ENCODE data around the gene DOHH. TPM values are rescaled to one million over a fixed set of nuclear protein-coding genes. Genes with fewer than 3 reads are reported as not detected.

DOHH gene
- total and polyA plus RNA-seq, 2 experiments from 2014 or later = 19.0 to 34.7 TPM

DNA sequence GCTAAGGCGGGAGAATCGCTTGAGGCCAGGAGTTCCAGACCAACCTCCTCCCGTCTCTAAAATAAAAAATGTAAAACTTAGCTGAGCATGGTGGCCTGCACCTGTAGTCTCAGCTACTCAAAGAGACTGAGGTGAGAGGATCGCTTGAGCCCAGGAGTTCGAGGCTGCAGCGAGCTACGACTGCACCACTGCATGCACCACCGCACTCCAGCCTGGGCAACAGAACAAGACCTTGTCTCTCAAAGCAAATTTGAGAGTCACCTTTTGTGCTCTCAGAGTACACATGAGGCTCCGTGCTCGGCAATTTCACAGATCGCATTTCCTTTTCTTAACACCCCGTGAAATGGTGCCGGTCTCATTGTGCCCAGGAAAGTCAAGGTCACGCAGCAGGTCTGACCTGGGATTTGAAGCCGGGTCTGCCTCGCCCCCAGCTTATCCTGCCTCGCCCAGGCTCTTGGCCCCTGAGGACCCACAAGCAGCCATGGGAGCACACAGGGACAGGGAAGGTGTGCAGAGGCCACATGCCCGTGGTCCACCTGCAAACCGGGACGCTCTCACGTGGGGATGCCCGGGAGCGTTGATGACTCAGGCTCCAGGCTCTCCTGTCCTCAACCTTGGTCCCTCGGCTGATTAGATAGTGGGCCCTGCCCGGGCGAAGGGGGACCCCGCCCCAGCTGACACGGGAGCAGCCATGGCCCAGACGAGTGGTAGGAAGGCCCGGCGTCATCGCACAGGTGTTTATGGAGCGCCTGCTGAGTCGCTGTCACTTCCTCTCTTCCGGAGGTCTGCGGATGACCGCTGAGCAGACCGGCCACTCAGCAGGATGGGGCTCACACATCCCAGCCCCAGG is 19.0 kb downstream of the DOHH start:
- TF ChIP-seq STAT1 (IDR thresholded peaks at IDR 0.05; ENCODE audit: unreplicated experiment) (no peak), POLR2AphosphoS5 (IDR thresholded peaks at IDR 0.05; ENCODE audit: low read depth) (no peak), EZH2phosphoT487 (IDR thresholded peaks at IDR 0.05; ENCODE audit: unreplicated experiment) (no peak), EZH2 (IDR thresholded peaks at IDR 0.05; ENCODE audit: low read depth, unreplicated experiment) (no peak), CREB1 (CRISPR knock-in tag; IDR thresholded peaks at IDR 0.05; ENCODE audit: low read depth) (no peak), ZNF114 (CRISPR knock-in tag; IDR thresholded peaks at IDR 0.05) (no peak), ZNF331 (CRISPR knock-in tag; IDR thresholded peaks at IDR 0.05; ENCODE audit: low read depth) (no peak), NANOG (IDR thresholded peaks at IDR 0.05; ENCODE audit: borderline replicate concordance) (no peak), JUNB (IDR thresholded peaks at IDR 0.05; ENCODE audit: unreplicated experiment) (no peak)
- TF ChIP-seq, protein P1, sequence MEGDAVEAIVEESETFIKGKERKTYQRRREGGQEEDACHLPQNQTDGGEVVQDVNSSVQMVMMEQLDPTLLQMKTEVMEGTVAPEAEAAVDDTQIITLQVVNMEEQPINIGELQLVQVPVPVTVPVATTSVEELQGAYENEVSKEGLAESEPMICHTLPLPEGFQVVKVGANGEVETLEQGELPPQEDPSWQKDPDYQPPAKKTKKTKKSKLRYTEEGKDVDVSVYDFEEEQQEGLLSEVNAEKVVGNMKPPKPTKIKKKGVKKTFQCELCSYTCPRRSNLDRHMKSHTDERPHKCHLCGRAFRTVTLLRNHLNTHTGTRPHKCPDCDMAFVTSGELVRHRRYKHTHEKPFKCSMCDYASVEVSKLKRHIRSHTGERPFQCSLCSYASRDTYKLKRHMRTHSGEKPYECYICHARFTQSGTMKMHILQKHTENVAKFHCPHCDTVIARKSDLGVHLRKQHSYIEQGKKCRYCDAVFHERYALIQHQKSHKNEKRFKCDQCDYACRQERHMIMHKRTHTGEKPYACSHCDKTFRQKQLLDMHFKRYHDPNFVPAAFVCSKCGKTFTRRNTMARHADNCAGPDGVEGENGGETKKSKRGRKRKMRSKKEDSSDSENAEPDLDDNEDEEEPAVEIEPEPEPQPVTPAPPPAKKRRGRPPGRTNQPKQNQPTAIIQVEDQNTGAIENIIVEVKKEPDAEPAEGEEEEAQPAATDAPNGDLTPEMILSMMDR (conservative IDR thresholded peaks at IDR 0.05; ENCODE audit: low read depth in 2 of 2) = no peak
- TF ChIP-seq, protein P2, sequence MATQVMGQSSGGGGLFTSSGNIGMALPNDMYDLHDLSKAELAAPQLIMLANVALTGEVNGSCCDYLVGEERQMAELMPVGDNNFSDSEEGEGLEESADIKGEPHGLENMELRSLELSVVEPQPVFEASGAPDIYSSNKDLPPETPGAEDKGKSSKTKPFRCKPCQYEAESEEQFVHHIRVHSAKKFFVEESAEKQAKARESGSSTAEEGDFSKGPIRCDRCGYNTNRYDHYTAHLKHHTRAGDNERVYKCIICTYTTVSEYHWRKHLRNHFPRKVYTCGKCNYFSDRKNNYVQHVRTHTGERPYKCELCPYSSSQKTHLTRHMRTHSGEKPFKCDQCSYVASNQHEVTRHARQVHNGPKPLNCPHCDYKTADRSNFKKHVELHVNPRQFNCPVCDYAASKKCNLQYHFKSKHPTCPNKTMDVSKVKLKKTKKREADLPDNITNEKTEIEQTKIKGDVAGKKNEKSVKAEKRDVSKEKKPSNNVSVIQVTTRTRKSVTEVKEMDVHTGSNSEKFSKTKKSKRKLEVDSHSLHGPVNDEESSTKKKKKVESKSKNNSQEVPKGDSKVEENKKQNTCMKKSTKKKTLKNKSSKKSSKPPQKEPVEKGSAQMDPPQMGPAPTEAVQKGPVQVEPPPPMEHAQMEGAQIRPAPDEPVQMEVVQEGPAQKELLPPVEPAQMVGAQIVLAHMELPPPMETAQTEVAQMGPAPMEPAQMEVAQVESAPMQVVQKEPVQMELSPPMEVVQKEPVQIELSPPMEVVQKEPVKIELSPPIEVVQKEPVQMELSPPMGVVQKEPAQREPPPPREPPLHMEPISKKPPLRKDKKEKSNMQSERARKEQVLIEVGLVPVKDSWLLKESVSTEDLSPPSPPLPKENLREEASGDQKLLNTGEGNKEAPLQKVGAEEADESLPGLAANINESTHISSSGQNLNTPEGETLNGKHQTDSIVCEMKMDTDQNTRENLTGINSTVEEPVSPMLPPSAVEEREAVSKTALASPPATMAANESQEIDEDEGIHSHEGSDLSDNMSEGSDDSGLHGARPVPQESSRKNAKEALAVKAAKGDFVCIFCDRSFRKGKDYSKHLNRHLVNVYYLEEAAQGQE (IDR thresholded peaks at IDR 0.05; ENCODE audit: unreplicated experiment) = no peak
- TF ChIP-seq, protein P3, sequence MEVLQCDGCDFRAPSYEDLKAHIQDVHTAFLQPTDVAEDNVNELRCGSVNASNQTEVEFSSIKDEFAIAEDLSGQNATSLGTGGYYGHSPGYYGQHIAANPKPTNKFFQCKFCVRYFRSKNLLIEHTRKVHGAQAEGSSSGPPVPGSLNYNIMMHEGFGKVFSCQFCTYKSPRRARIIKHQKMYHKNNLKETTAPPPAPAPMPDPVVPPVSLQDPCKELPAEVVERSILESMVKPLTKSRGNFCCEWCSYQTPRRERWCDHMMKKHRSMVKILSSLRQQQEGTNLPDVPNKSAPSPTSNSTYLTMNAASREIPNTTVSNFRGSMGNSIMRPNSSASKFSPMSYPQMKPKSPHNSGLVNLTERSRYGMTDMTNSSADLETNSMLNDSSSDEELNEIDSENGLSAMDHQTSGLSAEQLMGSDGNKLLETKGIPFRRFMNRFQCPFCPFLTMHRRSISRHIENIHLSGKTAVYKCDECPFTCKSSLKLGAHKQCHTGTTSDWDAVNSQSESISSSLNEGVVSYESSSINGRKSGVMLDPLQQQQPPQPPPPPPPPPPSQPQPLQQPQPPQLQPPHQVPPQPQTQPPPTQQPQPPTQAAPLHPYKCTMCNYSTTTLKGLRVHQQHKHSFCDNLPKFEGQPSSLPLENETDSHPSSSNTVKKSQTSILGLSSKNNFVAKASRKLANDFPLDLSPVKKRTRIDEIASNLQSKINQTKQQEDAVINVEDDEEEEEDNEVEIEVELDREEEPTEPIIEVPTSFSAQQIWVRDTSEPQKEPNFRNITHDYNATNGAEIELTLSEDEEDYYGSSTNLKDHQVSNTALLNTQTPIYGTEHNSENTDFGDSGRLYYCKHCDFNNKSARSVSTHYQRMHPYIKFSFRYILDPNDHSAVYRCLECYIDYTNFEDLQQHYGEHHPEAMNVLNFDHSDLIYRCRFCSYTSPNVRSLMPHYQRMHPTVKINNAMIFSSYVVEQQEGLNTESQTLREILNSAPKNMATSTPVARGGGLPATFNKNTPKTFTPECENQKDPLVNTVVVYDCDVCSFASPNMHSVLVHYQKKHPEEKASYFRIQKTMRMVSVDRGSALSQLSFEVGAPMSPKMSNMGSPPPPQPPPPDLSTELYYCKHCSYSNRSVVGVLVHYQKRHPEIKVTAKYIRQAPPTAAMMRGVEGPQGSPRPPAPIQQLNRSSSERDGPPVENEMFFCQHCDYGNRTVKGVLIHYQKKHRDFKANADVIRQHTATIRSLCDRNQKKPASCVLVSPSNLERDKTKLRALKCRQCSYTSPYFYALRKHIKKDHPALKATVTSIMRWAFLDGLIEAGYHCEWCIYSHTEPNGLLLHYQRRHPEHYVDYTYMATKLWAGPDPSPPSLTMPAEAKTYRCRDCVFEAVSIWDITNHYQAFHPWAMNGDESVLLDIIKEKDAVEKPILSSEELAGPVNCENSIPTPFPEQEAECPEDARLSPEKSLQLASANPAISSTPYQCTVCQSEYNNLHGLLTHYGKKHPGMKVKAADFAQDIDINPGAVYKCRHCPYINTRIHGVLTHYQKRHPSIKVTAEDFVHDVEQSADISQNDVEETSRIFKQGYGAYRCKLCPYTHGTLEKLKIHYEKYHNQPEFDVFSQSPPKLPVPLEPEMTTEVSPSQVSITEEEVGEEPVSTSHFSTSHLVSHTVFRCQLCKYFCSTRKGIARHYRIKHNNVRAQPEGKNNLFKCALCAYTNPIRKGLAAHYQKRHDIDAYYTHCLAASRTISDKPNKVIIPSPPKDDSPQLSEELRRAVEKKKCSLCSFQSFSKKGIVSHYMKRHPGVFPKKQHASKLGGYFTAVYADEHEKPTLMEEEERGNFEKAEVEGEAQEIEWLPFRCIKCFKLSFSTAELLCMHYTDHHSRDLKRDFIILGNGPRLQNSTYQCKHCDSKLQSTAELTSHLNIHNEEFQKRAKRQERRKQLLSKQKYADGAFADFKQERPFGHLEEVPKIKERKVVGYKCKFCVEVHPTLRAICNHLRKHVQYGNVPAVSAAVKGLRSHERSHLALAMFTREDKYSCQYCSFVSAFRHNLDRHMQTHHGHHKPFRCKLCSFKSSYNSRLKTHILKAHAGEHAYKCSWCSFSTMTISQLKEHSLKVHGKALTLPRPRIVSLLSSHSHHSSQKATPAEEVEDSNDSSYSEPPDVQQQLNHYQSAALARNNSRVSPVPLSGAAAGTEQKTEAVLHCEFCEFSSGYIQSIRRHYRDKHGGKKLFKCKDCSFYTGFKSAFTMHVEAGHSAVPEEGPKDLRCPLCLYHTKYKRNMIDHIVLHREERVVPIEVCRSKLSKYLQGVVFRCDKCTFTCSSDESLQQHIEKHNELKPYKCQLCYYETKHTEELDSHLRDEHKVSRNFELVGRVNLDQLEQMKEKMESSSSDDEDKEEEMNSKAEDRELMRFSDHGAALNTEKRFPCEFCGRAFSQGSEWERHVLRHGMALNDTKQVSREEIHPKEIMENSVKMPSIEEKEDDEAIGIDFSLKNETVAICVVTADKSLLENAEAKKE (CRISPR knock-in tag; IDR thresholded peaks at IDR 0.05) = no peak
- TF ChIP-seq, protein P4, sequence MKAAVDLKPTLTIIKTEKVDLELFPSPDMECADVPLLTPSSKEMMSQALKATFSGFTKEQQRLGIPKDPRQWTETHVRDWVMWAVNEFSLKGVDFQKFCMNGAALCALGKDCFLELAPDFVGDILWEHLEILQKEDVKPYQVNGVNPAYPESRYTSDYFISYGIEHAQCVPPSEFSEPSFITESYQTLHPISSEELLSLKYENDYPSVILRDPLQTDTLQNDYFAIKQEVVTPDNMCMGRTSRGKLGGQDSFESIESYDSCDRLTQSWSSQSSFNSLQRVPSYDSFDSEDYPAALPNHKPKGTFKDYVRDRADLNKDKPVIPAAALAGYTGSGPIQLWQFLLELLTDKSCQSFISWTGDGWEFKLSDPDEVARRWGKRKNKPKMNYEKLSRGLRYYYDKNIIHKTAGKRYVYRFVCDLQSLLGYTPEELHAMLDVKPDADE (IDR thresholded peaks at IDR 0.05) = no peak
- Histone ChIP-seq H3K27me3 (ENCODE audit: insufficient read depth) (no peaks in the 10 kb centered on the region), H3K9me2 (ENCODE audit: insufficient read depth) (peaks cover 2% of the 10 kb centered on the region; the same call in 1 of the 2 replicates), H2AFZ (0 out of 2 replicates have a peak overlapping the region, but pooled peaks have one; percentile 14), H3K4me2 (no peak overlapping the region), H3F3A (replicated peaks; ENCODE audit: low read depth) (0 out of 2 replicates have a peak, but pooled peaks cover 4% of the 10 kb centered on the region), H4K20me1 (replicated peaks; ENCODE audit: insufficient read depth) (0 out of 2 replicates have a peak, but pooled peaks cover 3% of the 10 kb centered on the region), H3K4me1 (ENCODE audit: insufficient read depth) (peaks cover 11% of the 10 kb centered on the region; the same call in 1 of the 2 replicates), H3K36me3 (ENCODE audit: insufficient read depth) (no peaks in the 10 kb centered on the region), H3K4me3 (no peak overlapping the region), H3K79me2 (replicated peaks; ENCODE audit: insufficient read depth) (no peaks in the 10 kb centered on the region), H3K27ac (ENCODE audit: low read depth) (no peak overlapping the region)
- DNase-seq (ENCODE audit: low spot score) (no peak), ATAC-seq (no peak)
- Mint-ChIP-seq H3K9me3 (no peaks in the 10 kb centered on the region; the same call in 2 of the 3 replicates), H3K27me3 (ENCODE audit: insufficient read depth, low read depth, poor library complexity) (peaks cover 25% of the 10 kb centered on the region), H3K36me3 (ENCODE audit: low read depth) (no peaks in the 10 kb centered on the region), H3K4me1 (peaks cover 9% of the 10 kb centered on the region; the same call in 2 of the 3 replicates), H3K27ac (no peak overlapping the region), H3K4me3 (no peak overlapping the region)
